T47D (cell line): ENCODE data around the gene PER2.

Experiments
- DNase-seq, 2 experiments: peaks; one replicate each; pipeline versions ENCODE4 v3.0.0 to v3.0.0-alpha.2; 2011 to 2012; ENCODE audit warnings: low read depth in 1 of 2, low spot score in 1 of 2
- JUND ChIP-seq: IDR thresholded peaks from 2 replicates; pipeline ENCODE4 v1.6.1; 2012; ENCODE audit warnings: low read depth
- in situ Hi-C: cut with HindIII; loops from 2 replicates; pipeline ENCODE4 v1.10.0; 2016; ENCODE audit warnings: low sequenced_read_pairs, low pct_unique_long_range_greater_than_20kb

Gene PER2

GRCh38 chr2:238235331-238235732, 53.1 kb downstream of the PER2 start:
- TF ChIP-seq JUND = no peak
- in situ Hi-C loops = no loop called here
- no peak for DNase-seq

DNA sequence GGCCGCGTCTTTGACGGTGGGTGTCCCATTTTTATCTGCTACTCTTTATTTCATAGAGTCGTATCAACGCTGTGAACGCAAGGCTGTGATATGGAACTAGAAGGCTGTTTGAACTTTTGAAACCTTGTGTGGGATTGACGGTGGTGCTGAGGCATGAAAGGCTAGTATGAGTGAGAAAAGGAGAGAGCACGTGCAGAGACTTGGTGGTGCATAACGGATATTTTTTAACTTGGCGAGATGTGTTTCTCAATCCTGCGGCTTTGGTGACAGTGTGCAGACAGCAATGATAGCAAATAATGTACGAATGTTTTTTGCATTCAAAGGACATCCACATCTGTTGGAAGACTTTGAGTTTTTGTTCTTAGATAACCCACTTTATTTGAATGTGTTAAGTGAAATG, 54.8 kb downstream of the PER2 start:
- DNase-seq = no peak
- no peak for TF ChIP-seq JUND
- in situ Hi-C loops = no loop called here

GRCh38 chr2:238231809-238232208, 56.6 kb downstream of the PER2 start:
- no peak for TF ChIP-seq JUND
- in situ Hi-C loops = no loop called here
- no peak for DNase-seq

DNA sequence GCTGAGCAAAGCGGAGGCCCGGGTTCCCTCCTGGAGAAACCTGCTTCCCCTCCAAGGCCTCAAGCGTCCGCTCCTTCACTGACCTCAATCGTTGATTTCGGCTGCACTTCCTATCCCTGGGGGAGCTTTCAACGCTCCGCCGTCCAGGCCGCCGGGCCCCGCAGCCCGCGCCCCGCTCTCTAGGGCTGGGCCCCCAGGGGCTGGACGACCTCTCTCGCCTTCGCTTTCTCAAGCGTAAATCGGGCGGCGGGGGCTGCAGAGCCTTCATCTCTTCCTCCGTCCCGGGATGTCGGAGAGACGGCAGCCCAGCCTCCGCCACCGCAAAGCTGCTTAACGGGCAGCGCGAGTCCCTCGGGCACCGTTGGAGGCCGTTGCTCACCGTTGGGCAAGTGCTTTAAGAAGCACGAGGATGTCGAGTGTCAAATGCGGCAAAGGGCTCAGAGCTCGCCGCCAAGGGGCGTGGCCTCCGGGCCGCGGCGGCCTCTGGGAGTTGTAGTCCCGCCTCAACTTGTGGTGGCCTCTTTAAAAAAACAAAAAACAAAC, 57.1 kb downstream of the PER2 start:
- DNase-seq = no peak
- in situ Hi-C loops = no loop called here
- TF ChIP-seq JUND = no peak

DNA sequence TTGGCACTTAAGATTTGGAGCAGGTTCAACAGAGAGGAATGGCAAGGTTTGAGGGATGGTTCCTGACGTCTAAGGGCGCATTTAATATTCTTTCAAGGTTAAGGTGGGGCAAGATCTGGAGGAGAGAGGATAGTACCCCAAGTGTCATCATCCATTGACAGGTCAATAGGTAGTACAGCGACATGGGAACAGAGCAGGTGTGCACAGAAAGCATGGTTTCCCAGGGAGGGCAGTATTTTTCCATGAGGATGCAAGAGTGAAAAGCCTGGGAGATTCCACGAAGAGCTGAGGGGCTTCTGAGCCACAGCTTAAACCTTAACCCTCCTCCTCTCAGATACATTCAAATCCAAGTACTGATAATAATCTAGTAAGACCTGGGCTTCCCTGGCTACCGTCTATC, 57.7 kb downstream of the PER2 start:
- no peak for TF ChIP-seq JUND
- DNase-seq = no peak
- in situ Hi-C loops = no loop called here

- TF ChIP-seq JUND = no peak
- DNase-seq = peak; percentile 57 to 67
These were observed 59.7 kb downstream of the PER2 start for GRCh38 chr2:238228700-238229099.

GRCh38 chr2:238227587-238228032, 60.8 kb downstream of the PER2 start:
- TF ChIP-seq JUND = no peak
- in situ Hi-C loops = no loop called here
- DNase-seq = no peak

More at GRCh38 chr2:238228700-238229099, 59.7 kb downstream of the PER2 start:
- in situ Hi-C loops = no loop called here

- TF ChIP-seq JUND = no peak
- DNase-seq = no peak
- in situ Hi-C loops = no loop called here
These were observed 61.5 kb downstream of the PER2 start for GRCh38 chr2:238226698-238227586.

GRCh38 chr2:238225911-238226697, 62.3 kb downstream of the PER2 start:
- DNase-seq = no peak
- in situ Hi-C loops = no loop called here
- TF ChIP-seq JUND = no peak

DNA sequence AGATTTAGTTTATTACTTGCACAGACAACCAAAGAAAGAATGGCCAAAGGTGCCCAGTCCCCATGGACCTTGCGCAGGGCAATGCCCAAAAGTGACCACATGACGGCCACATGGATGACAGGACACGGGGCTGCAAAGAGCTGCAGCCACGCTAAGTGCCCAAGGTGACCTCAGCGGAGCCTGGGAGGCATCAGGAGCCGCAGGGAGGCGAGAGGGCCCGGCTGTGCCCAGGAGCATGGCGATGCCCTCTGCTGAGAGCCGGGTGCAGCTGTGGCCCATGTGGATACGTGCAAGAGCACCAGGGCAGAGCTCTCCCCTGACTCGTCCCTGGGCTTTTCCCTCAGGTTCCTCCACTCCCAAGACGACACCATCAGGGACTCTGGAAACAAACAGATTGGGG, 63.3 kb downstream of the PER2 start:
- DNase-seq = no peak
- TF ChIP-seq JUND = no peak
- in situ Hi-C loops = no loop called here

GRCh38 chr2:238224356-238225035, 63.9 kb downstream of the PER2 start:
- in situ Hi-C loops = no loop called here
- no peak for DNase-seq
- TF ChIP-seq JUND = no peak

GRCh38 chr2:238220892-238221521, 67.4 kb downstream of the PER2 start:
- no peak for DNase-seq
- no peak for TF ChIP-seq JUND
- in situ Hi-C loops = no loop called here
